Measurements from ENCODE around the gene FRAS1. TPM values are rescaled to one million over a fixed set of nuclear protein-coding genes. Genes with fewer than 3 reads are reported as not detected.

FRAS1 gene
- total RNA-seq, 1 experiment from 2014 or later: 82.0 TPM

DNA sequence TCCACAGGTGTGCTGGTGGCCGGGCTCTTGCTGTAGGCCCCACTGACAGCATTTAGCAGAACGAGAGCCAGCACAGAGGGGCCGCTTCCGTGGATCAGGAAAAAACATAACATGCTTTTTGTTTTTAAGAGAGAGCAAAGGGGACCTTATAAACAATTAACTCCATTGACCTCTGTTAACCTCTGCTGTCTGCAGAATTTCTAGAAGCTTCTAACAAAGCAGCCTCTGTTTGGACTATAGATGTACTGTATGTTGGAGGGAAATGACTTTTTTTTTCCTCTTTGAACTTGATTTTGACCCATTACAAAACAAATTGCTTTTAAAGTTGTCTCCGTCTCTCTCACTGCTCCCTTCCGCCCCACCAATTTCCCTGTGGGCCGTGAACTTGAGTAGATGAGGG, 210.7 kb downstream of the FRAS1 start:
- H3K4me3 Mint-ChIP-seq: no peak overlapping the region
- H3K9me3 Mint-ChIP-seq: peaks cover 34% of the 10 kb centered on the region
- H3K4me1 Mint-ChIP-seq: no peaks in the 10 kb centered on the region
- POLR2A ChIA-PET: no interaction called here
- no peak for DNase-seq (ENCODE audit: low spot score)
- no peaks in the 10 kb centered on the region; the same call in 1 of the 2 replicates for H3K27me3 Mint-ChIP-seq (ENCODE audit: low read depth)
- no peak overlapping the region; the same call in 1 of the 2 replicates for H3K27ac Mint-ChIP-seq
- ATAC-seq: no peak
- CTCF ChIA-PET: no interaction called here
- H3K36me3 Mint-ChIP-seq: peaks cover 88% of the 10 kb centered on the region
- TF ChIP-seq ZNF219 (CRISPR knock-in tag; IDR thresholded peaks at IDR 0.05; ENCODE audit: borderline replicate concordance): no peak
- TF ChIP-seq, protein P1, sequence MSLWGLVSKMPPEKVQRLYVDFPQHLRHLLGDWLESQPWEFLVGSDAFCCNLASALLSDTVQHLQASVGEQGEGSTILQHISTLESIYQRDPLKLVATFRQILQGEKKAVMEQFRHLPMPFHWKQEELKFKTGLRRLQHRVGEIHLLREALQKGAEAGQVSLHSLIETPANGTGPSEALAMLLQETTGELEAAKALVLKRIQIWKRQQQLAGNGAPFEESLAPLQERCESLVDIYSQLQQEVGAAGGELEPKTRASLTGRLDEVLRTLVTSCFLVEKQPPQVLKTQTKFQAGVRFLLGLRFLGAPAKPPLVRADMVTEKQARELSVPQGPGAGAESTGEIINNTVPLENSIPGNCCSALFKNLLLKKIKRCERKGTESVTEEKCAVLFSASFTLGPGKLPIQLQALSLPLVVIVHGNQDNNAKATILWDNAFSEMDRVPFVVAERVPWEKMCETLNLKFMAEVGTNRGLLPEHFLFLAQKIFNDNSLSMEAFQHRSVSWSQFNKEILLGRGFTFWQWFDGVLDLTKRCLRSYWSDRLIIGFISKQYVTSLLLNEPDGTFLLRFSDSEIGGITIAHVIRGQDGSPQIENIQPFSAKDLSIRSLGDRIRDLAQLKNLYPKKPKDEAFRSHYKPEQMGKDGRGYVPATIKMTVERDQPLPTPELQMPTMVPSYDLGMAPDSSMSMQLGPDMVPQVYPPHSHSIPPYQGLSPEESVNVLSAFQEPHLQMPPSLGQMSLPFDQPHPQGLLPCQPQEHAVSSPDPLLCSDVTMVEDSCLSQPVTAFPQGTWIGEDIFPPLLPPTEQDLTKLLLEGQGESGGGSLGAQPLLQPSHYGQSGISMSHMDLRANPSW (CRISPR knock-in tag; conservative IDR thresholded peaks at IDR 0.05; ENCODE audit: low read depth): no peak
- no peak for TF ChIP-seq NFYB (CRISPR knock-in tag; conservative IDR thresholded peaks at IDR 0.05; ENCODE audit: low read depth)
- no peak for TF ChIP-seq ZNF232 (CRISPR knock-in tag; IDR thresholded peaks at IDR 0.05)
- TF ChIP-seq ZNF317 (CRISPR knock-in tag; IDR thresholded peaks at IDR 0.05; ENCODE audit: borderline replicate concordance, low read depth): no peak
- TF ChIP-seq, protein P2, sequence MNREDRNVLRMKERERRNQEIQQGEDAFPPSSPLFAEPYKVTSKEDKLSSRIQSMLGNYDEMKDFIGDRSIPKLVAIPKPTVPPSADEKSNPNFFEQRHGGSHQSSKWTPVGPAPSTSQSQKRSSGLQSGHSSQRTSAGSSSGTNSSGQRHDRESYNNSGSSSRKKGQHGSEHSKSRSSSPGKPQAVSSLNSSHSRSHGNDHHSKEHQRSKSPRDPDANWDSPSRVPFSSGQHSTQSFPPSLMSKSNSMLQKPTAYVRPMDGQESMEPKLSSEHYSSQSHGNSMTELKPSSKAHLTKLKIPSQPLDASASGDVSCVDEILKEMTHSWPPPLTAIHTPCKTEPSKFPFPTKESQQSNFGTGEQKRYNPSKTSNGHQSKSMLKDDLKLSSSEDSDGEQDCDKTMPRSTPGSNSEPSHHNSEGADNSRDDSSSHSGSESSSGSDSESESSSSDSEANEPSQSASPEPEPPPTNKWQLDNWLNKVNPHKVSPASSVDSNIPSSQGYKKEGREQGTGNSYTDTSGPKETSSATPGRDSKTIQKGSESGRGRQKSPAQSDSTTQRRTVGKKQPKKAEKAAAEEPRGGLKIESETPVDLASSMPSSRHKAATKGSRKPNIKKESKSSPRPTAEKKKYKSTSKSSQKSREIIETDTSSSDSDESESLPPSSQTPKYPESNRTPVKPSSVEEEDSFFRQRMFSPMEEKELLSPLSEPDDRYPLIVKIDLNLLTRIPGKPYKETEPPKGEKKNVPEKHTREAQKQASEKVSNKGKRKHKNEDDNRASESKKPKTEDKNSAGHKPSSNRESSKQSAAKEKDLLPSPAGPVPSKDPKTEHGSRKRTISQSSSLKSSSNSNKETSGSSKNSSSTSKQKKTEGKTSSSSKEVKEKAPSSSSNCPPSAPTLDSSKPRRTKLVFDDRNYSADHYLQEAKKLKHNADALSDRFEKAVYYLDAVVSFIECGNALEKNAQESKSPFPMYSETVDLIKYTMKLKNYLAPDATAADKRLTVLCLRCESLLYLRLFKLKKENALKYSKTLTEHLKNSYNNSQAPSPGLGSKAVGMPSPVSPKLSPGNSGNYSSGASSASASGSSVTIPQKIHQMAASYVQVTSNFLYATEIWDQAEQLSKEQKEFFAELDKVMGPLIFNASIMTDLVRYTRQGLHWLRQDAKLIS (CRISPR knock-in tag; IDR thresholded peaks at IDR 0.05; ENCODE audit: borderline replicate concordance): no peak
- TF ChIP-seq ESRRA (CRISPR knock-in tag; IDR thresholded peaks at IDR 0.05; ENCODE audit: borderline replicate concordance): no peak
- no peak for TF ChIP-seq RORB (CRISPR knock-in tag; IDR thresholded peaks at IDR 0.05)
- no peak for TF ChIP-seq RELA (CRISPR knock-in tag; IDR thresholded peaks at IDR 0.05; ENCODE audit: borderline replicate concordance)
- TF ChIP-seq, protein P3, sequence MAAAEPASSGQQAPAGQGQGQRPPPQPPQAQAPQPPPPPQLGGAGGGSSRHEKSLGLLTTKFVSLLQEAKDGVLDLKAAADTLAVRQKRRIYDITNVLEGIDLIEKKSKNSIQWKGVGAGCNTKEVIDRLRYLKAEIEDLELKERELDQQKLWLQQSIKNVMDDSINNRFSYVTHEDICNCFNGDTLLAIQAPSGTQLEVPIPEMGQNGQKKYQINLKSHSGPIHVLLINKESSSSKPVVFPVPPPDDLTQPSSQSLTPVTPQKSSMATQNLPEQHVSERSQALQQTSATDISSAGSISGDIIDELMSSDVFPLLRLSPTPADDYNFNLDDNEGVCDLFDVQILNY (CRISPR knock-in tag; IDR thresholded peaks at IDR 0.05): no peak
- TF ChIP-seq, protein P4, sequence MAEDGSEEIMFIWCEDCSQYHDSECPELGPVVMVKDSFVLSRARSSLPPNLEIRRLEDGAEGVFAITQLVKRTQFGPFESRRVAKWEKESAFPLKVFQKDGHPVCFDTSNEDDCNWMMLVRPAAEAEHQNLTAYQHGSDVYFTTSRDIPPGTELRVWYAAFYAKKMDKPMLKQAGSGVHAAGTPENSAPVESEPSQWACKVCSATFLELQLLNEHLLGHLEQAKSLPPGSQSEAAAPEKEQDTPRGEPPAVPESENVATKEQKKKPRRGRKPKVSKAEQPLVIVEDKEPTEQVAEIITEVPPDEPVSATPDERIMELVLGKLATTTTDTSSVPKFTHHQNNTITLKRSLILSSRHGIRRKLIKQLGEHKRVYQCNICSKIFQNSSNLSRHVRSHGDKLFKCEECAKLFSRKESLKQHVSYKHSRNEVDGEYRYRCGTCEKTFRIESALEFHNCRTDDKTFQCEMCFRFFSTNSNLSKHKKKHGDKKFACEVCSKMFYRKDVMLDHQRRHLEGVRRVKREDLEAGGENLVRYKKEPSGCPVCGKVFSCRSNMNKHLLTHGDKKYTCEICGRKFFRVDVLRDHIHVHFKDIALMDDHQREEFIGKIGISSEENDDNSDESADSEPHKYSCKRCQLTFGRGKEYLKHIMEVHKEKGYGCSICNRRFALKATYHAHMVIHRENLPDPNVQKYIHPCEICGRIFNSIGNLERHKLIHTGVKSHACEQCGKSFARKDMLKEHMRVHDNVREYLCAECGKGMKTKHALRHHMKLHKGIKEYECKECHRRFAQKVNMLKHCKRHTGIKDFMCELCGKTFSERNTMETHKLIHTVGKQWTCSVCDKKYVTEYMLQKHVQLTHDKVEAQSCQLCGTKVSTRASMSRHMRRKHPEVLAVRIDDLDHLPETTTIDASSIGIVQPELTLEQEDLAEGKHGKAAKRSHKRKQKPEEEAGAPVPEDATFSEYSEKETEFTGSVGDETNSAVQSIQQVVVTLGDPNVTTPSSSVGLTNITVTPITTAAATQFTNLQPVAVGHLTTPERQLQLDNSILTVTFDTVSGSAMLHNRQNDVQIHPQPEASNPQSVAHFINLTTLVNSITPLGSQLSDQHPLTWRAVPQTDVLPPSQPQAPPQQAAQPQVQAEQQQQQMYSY (CRISPR knock-in tag; IDR thresholded peaks at IDR 0.05): no peak
- no peak for TF ChIP-seq CREB1 (CRISPR knock-in tag; IDR thresholded peaks at IDR 0.05)
- no peak for TF ChIP-seq ELF4 (CRISPR knock-in tag; IDR thresholded peaks at IDR 0.05; ENCODE audit: low read depth)
- TF ChIP-seq, protein P5, sequence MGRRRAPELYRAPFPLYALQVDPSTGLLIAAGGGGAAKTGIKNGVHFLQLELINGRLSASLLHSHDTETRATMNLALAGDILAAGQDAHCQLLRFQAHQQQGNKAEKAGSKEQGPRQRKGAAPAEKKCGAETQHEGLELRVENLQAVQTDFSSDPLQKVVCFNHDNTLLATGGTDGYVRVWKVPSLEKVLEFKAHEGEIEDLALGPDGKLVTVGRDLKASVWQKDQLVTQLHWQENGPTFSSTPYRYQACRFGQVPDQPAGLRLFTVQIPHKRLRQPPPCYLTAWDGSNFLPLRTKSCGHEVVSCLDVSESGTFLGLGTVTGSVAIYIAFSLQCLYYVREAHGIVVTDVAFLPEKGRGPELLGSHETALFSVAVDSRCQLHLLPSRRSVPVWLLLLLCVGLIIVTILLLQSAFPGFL (CRISPR knock-in tag; IDR thresholded peaks at IDR 0.05; ENCODE audit: borderline replicate concordance): no peak
- TF ChIP-seq, protein P6, sequence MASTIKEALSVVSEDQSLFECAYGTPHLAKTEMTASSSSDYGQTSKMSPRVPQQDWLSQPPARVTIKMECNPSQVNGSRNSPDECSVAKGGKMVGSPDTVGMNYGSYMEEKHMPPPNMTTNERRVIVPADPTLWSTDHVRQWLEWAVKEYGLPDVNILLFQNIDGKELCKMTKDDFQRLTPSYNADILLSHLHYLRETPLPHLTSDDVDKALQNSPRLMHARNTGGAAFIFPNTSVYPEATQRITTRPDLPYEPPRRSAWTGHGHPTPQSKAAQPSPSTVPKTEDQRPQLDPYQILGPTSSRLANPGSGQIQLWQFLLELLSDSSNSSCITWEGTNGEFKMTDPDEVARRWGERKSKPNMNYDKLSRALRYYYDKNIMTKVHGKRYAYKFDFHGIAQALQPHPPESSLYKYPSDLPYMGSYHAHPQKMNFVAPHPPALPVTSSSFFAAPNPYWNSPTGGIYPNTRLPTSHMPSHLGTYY (CRISPR knock-in tag; IDR thresholded peaks at IDR 0.05): no peak
- TF ChIP-seq TEAD4 (CRISPR knock-in tag; IDR thresholded peaks at IDR 0.05): no peak
- TF ChIP-seq, protein P7, sequence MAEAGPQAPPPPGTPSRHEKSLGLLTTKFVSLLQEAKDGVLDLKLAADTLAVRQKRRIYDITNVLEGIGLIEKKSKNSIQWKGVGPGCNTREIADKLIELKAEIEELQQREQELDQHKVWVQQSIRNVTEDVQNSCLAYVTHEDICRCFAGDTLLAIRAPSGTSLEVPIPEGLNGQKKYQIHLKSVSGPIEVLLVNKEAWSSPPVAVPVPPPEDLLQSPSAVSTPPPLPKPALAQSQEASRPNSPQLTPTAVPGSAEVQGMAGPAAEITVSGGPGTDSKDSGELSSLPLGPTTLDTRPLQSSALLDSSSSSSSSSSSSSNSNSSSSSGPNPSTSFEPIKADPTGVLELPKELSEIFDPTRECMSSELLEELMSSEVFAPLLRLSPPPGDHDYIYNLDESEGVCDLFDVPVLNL (CRISPR knock-in tag; IDR thresholded peaks at IDR 0.05; ENCODE audit: borderline replicate concordance, low read depth): no peak
- TF ChIP-seq, protein P8, sequence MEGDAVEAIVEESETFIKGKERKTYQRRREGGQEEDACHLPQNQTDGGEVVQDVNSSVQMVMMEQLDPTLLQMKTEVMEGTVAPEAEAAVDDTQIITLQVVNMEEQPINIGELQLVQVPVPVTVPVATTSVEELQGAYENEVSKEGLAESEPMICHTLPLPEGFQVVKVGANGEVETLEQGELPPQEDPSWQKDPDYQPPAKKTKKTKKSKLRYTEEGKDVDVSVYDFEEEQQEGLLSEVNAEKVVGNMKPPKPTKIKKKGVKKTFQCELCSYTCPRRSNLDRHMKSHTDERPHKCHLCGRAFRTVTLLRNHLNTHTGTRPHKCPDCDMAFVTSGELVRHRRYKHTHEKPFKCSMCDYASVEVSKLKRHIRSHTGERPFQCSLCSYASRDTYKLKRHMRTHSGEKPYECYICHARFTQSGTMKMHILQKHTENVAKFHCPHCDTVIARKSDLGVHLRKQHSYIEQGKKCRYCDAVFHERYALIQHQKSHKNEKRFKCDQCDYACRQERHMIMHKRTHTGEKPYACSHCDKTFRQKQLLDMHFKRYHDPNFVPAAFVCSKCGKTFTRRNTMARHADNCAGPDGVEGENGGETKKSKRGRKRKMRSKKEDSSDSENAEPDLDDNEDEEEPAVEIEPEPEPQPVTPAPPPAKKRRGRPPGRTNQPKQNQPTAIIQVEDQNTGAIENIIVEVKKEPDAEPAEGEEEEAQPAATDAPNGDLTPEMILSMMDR (IDR thresholded peaks at IDR 0.05): no peak

Data from WTC11 (cell line).